ENCODE results near the gene FST.

DNA sequence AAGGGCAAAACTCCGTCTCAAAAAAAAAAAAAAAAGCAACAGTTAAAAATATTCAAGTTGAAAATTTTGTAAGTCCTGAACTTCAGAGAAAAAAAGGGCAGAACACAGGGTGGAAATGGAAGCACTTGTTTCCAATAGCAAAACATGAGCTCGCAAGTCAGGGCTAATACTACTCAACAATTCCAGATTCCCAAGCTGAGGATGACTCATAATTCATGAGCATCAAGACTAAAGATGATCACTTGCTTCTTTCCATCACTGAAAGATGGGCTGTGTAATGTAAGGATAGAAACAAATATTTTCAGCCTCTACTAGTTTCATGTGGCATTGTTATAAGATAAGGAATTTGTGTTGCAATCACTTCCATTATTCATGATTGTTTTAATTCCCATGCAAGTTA, 33.5 kb upstream of the FST start:
- TF ChIP-seq TAF1 (IDR thresholded peaks at IDR 0.05; ENCODE audit: borderline replicate concordance, insufficient read depth, low read length): no peak
- TF ChIP-seq, protein P1, sequence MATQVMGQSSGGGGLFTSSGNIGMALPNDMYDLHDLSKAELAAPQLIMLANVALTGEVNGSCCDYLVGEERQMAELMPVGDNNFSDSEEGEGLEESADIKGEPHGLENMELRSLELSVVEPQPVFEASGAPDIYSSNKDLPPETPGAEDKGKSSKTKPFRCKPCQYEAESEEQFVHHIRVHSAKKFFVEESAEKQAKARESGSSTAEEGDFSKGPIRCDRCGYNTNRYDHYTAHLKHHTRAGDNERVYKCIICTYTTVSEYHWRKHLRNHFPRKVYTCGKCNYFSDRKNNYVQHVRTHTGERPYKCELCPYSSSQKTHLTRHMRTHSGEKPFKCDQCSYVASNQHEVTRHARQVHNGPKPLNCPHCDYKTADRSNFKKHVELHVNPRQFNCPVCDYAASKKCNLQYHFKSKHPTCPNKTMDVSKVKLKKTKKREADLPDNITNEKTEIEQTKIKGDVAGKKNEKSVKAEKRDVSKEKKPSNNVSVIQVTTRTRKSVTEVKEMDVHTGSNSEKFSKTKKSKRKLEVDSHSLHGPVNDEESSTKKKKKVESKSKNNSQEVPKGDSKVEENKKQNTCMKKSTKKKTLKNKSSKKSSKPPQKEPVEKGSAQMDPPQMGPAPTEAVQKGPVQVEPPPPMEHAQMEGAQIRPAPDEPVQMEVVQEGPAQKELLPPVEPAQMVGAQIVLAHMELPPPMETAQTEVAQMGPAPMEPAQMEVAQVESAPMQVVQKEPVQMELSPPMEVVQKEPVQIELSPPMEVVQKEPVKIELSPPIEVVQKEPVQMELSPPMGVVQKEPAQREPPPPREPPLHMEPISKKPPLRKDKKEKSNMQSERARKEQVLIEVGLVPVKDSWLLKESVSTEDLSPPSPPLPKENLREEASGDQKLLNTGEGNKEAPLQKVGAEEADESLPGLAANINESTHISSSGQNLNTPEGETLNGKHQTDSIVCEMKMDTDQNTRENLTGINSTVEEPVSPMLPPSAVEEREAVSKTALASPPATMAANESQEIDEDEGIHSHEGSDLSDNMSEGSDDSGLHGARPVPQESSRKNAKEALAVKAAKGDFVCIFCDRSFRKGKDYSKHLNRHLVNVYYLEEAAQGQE (IDR thresholded peaks at IDR 0.05; ENCODE audit: insufficient read depth in 1 of 2, low read depth in 2 of 2, low read length in 2 of 2): no peak
- TF ChIP-seq POLR2AphosphoS5 (IDR thresholded peaks at IDR 0.05; ENCODE audit: low read depth, low read length): no peak
- TF ChIP-seq SIN3A (IDR thresholded peaks at IDR 0.05; ENCODE audit: borderline replicate concordance, insufficient read depth, low read length): no peak
